HepG2 (cell line): ENCODE results near the gene CYP2W1. TPM values are rescaled to one million over a fixed set of nuclear protein-coding genes. Genes with fewer than 3 reads are reported as not detected.

Experiments
- HMGA1 ChIP-seq: sonication (generic); formaldehyde crosslinking; conservative IDR thresholded peaks from 2 replicates; pipeline ENCODE4 v1.4.0; 2020; ENCODE audit warnings: missing genetic modification reagents
- RXRA ChIP-seq: sonication (generic); formaldehyde crosslinking; IDR thresholded peaks from 2 replicates; pipeline ENCODE4 v1.5.1; 2020; ENCODE audit warnings: missing genetic modification reagents
- TCF12 ChIP-seq, 2 experiments: fragments of 450-650 bp in 1 of 2; sonication (generic) in 1 of 2; formaldehyde crosslinking in 1 of 2; IDR thresholded peaks; 2 replicates each; pipeline versions ENCODE4 v1.6.1 to v1.8.0; 2017 to 2022; ENCODE audit warnings: antibody characterized with exemption in 1 of 2, mild to moderate bottlenecking in 1 of 2, missing genetic modification reagents in 1 of 2, moderate library complexity in 1 of 2
- ZNF558 ChIP-seq: sonication (generic); formaldehyde crosslinking; IDR thresholded peaks from 2 replicates; pipeline ENCODE4 v1.9.0; 2022; ENCODE audit warnings: mild to moderate bottlenecking, missing genetic modification reagents, borderline replicate concordance
- ZSCAN21 ChIP-seq: sonication (generic); formaldehyde crosslinking; IDR thresholded peaks from 2 replicates; pipeline ENCODE4 v1.8.0; 2022; ENCODE audit warnings: mild to moderate bottlenecking, missing genetic modification reagents, moderate library complexity, borderline replicate concordance
- polyA plus RNA-seq, 8 experiments: library from polyadenylated mRNA; depleted of rRNA in 3 of 8; stranded (reverse) in 7 of 8; unstranded in 1 of 8; fragments of >200 nt; fragmentation: Illumina TruSeq in 4 of 8; extraction: Trizol in 4 of 8; gene quantifications; 2 replicates each; pipeline versions ENCODE4 v1.2.1 to v1.2.3, GENCODE V29; 2011 to 2016; ENCODE audit warnings: low read depth in 4 of 8, missing spikeins in 1 of 8, mixed read lengths in 1 of 8; ENCODE audit not compliant: insufficient read depth in 1 of 8
- total RNA-seq, 5 experiments: library from RNA; depleted of rRNA; stranded (reverse); fragments of >200 nt; fragmentation: Illumina TruSeq; extraction: Trizol; gene quantifications; 2 replicates each; pipeline ENCODE4 v1.2.3, GENCODE V29; 2016; ENCODE audit warnings: low read depth in 1 of 5
- TF ChIP-seq, protein P1 (sequence below), 2 experiments: sonication (generic) in 1 of 2; formaldehyde crosslinking in 1 of 2; IDR thresholded peaks; 2 replicates each; pipeline versions ENCODE4 v1.6.1 to v1.9.0; 2014 to 2022; ENCODE audit warnings: antibody characterized with exemption in 1 of 2, borderline replicate concordance in 1 of 2, inconsistent platforms in 1 of 2, low read depth in 1 of 2, missing genetic modification reagents in 1 of 2
- TF ChIP-seq, protein P2 (sequence below), 2 experiments: fragments of 450-650 bp in 1 of 2; sonication (generic) in 1 of 2; formaldehyde crosslinking in 1 of 2; IDR thresholded peaks; 2 replicates each; pipeline versions ENCODE4 v1.6.1 to v1.8.0; 2016 to 2022; ENCODE audit warnings: antibody characterized with exemption in 1 of 2, mild to moderate bottlenecking in 1 of 2, missing genetic modification reagents in 1 of 2
- TF ChIP-seq, protein P3 (sequence below): IDR thresholded peaks from 2 replicates; pipeline ENCODE4 v1.6.1; 2016; ENCODE audit warnings: missing compliant biosample characterization, missing genetic modification reagents, borderline replicate concordance

Gene CYP2W1
- total and polyA plus RNA-seq, 2 of the 13 experiments (the other 11 are each of a cell fraction or from before 2014, with no cell fraction given) = 19.5 to 31.7 TPM

DNA sequence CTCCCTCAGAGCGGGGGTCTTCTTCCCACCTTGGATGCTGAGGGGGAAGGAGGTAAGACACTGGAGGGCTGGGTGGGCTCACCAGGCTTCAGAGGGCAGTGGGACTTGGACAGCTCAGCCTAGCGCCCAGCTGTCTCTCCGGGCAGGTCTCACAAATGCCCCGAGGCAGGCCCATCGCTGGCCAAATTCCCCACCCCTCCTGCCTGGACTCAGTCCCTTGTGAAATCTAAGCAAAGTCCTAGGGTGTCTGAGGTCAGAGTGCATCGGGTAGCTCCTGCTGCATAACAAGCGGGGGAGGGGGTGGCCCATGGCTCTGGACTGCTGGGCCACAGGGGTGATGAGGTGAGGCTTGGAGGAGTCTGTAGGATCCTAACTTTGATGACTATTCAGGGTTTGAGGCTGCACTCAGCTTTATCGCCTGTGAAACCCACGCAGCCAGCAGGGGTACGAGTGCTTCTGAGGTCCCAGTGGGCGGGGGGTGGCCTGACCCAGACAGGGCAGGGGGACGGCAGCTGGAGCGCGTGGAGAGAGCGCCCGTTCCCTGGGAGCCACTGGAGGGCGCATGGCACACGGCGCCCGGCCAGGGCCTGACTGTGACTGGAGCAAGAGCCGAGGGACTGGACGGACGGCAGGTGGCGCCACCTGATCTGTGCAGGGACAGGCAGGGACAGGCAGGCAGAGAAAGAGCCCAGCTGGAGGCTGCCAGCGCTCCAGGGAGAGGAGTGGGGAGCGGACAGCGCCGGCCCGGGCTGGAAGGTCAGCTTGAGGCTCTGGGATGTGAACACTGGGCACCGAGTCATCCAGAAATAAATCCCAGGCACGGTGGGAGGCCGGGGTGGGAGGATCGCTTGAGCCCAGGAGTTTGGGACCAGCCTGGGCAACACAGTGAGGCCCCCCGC lies 10.0 kb downstream of the CYP2W1 start (continued):
- TF ChIP-seq, protein P1, sequence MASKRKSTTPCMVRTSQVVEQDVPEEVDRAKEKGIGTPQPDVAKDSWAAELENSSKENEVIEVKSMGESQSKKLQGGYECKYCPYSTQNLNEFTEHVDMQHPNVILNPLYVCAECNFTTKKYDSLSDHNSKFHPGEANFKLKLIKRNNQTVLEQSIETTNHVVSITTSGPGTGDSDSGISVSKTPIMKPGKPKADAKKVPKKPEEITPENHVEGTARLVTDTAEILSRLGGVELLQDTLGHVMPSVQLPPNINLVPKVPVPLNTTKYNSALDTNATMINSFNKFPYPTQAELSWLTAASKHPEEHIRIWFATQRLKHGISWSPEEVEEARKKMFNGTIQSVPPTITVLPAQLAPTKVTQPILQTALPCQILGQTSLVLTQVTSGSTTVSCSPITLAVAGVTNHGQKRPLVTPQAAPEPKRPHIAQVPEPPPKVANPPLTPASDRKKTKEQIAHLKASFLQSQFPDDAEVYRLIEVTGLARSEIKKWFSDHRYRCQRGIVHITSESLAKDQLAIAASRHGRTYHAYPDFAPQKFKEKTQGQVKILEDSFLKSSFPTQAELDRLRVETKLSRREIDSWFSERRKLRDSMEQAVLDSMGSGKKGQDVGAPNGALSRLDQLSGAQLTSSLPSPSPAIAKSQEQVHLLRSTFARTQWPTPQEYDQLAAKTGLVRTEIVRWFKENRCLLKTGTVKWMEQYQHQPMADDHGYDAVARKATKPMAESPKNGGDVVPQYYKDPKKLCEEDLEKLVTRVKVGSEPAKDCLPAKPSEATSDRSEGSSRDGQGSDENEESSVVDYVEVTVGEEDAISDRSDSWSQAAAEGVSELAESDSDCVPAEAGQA (IDR thresholded peaks at IDR 0.05; ENCODE audit: low read depth) = peak; percentile 73
- TF ChIP-seq, protein P1 (CRISPR knock-in tag; IDR thresholded peaks at IDR 0.05; ENCODE audit: borderline replicate concordance) = no peak
- TF ChIP-seq RXRA (CRISPR knock-in tag) (peak; percentile 94), TCF12 (IDR thresholded peaks at IDR 0.05) (no peak), TCF12 (CRISPR knock-in tag; IDR thresholded peaks at IDR 0.05) (no peak), HMGA1 (CRISPR knock-in tag) (no peak), ZNF558 (CRISPR knock-in tag) (0 out of 2 replicates have a peak, but pooled peaks have one; percentile 42), ZSCAN21 (CRISPR knock-in tag) (peak; percentile 92)
- TF ChIP-seq, protein P2, sequence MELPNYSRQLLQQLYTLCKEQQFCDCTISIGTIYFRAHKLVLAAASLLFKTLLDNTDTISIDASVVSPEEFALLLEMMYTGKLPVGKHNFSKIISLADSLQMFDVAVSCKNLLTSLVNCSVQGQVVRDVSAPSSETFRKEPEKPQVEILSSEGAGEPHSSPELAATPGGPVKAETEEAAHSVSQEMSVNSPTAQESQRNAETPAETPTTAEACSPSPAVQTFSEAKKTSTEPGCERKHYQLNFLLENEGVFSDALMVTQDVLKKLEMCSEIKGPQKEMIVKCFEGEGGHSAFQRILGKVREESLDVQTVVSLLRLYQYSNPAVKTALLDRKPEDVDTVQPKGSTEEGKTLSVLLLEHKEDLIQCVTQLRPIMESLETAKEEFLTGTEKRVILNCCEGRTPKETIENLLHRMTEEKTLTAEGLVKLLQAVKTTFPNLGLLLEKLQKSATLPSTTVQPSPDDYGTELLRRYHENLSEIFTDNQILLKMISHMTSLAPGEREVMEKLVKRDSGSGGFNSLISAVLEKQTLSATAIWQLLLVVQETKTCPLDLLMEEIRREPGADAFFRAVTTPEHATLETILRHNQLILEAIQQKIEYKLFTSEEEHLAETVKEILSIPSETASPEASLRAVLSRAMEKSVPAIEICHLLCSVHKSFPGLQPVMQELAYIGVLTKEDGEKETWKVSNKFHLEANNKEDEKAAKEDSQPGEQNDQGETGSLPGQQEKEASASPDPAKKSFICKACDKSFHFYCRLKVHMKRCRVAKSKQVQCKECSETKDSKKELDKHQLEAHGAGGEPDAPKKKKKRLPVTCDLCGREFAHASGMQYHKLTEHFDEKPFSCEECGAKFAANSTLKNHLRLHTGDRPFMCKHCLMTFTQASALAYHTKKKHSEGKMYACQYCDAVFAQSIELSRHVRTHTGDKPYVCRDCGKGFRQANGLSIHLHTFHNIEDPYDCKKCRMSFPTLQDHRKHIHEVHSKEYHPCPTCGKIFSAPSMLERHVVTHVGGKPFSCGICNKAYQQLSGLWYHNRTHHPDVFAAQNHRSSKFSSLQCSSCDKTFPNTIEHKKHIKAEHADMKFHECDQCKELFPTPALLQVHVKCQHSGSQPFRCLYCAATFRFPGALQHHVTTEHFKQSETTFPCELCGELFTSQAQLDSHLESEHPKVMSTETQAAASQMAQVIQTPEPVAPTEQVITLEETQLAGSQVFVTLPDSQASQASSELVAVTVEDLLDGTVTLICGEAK (IDR thresholded peaks at IDR 0.05) = no peak
- TF ChIP-seq, protein P2 (CRISPR knock-in tag; IDR thresholded peaks at IDR 0.05) = peak; percentile 39; the same call in 1 of the 2 replicates
- TF ChIP-seq, protein P3, sequence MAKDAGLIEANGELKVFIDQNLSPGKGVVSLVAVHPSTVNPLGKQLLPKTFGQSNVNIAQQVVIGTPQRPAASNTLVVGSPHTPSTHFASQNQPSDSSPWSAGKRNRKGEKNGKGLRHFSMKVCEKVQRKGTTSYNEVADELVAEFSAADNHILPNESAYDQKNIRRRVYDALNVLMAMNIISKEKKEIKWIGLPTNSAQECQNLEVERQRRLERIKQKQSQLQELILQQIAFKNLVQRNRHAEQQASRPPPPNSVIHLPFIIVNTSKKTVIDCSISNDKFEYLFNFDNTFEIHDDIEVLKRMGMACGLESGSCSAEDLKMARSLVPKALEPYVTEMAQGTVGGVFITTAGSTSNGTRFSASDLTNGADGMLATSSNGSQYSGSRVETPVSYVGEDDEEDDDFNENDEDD (CRISPR knock-in tag) = peak; percentile 55; the same call in 1 of the 2 replicates
